CD4-positive, CD25-positive, alpha-beta regulatory T cell (primary cell): ENCODE measurements around the gene PLLP. TPM values are rescaled to one million over a fixed set of nuclear protein-coding genes. Genes with fewer than 3 reads are reported as not detected.

Source experiments
- ATAC-seq, 2 donors: fragments of 150-1000 bp; cut with Tn5 transposase; one replicate each; pipeline ENCODE4 v1.10.0; 2021; ENCODE audit warnings: low read depth in 2 of 2, moderate number of reproducible peaks in 2 of 2, moderate library complexity in 1 of 2
- DNase-seq, 3 donors: peaks; one replicate each; pipeline versions ENCODE4 v3.0.0 to v3.0.0-alpha.2; 2012 to 2022; ENCODE audit warnings: mixed read lengths in 1 of 3
- H3K27ac ChIP-seq: one replicate; pipeline ENCODE4 v1.7.0; 2013; ENCODE audit warnings: mild to moderate bottlenecking, low read length; ENCODE audit not compliant: insufficient read depth, poor library complexity, severe bottlenecking
- H3K27me3 ChIP-seq: one replicate; pipeline ENCODE4 v1.7.0; 2013; ENCODE audit warnings: low read length; ENCODE audit not compliant: control insufficient read depth, insufficient read depth
- H3K36me3 ChIP-seq: one replicate; pipeline ENCODE4 v1.7.0; 2013; ENCODE audit warnings: mild to moderate bottlenecking, low read length, moderate library complexity; ENCODE audit not compliant: control insufficient read depth, insufficient read depth
- H3K4me1 ChIP-seq: 2 replicates; pipeline ENCODE4 v1.7.0; 2013; ENCODE audit warnings: mild to moderate bottlenecking, low read length; ENCODE audit not compliant: insufficient read depth, control insufficient read depth, poor library complexity, severe bottlenecking
- H3K4me3 ChIP-seq: one replicate; pipeline ENCODE4 v1.7.0; 2013; ENCODE audit warnings: low read depth, mild to moderate bottlenecking, low read length, moderate library complexity
- H3K9me3 ChIP-seq, 2 experiments: 1 replicate in 1 of 2; 2 replicates in 1 of 2; pipeline ENCODE4 v1.7.0; 2013; ENCODE audit warnings: low read length in 2 of 2, mild to moderate bottlenecking in 1 of 2, moderate library complexity in 1 of 2; ENCODE audit not compliant: control insufficient read depth in 2 of 2
- H3K27ac Mint-ChIP-seq, 3 donors: one replicate each; pipeline ENCODE4 v1.8.0; 2020 to 2022; ENCODE audit warnings: mild to moderate bottlenecking in 3 of 3, mixed read lengths in 3 of 3, moderate library complexity in 2 of 3
- H3K27me3 Mint-ChIP-seq: one replicate; pipeline ENCODE4 v1.8.0; 2022; ENCODE audit warnings: mild to moderate bottlenecking, mixed read lengths
- H3K36me3 Mint-ChIP-seq: one replicate; pipeline ENCODE4 v1.8.0; 2020; ENCODE audit warnings: mixed read lengths
- H3K4me1 Mint-ChIP-seq, 4 donors: one replicate each; pipeline ENCODE4 v1.8.0; 2020 to 2022; ENCODE audit warnings: mixed read lengths in 4 of 4, mild to moderate bottlenecking in 1 of 4
- H3K4me3 Mint-ChIP-seq, 4 donors: one replicate each; pipeline ENCODE4 v1.8.0; 2020 to 2022; ENCODE audit warnings: mild to moderate bottlenecking in 4 of 4, mixed read lengths in 4 of 4, moderate library complexity in 3 of 4
- H3K9me3 Mint-ChIP-seq, 7 donors: one replicate each; pipeline ENCODE4 v1.8.0; 2020 to 2022; ENCODE audit warnings: mixed read lengths in 7 of 7, mild to moderate bottlenecking in 3 of 7, moderate library complexity in 2 of 7
- polyA plus RNA-seq, 4 donors: library from polyadenylated mRNA; unstranded; fragments of 300-500 nt; fragmentation: Illumina TruSeq; gene quantifications; one replicate each; pipeline ENCODE4 v1.2.3, GENCODE V29; 2021
- total RNA-seq: library from RNA; stranded (reverse); gene quantifications from one replicate; pipeline ENCODE4 v1.2.3, GENCODE V29; 2022

Gene PLLP
- total and polyA plus RNA-seq, 5 donors from 2014 or later = 0.46 to 1.3 (median 0.82) TPM; not detected in 1

- Histone ChIP-seq H3K4me1 (no peaks in the 10 kb centered on the region), H3K27me3 (peaks cover under 1% of the 10 kb centered on the region), H3K36me3 (no peaks in the 10 kb centered on the region), H3K27ac (no peak overlapping the region), H3K4me3 (no peak overlapping the region), H3K9me3 (no peaks in the 10 kb centered on the region)
- no peaks in the 10 kb centered on the region for H3K9me3 Mint-ChIP-seq
- H3K4me1 Mint-ChIP-seq = peaks cover 0 to 7% (median 5%) of the 10 kb centered on the region in 4 donors
- no peak overlapping the region for H3K4me3 Mint-ChIP-seq
- ATAC-seq = no peak
- DNase-seq = no peak
- H3K36me3 Mint-ChIP-seq = no peaks in the 10 kb centered on the region
- no peaks in the 10 kb centered on the region for H3K27me3 Mint-ChIP-seq
- H3K27ac Mint-ChIP-seq = no peak overlapping the region
These were observed 33.9 kb upstream of the PLLP start for GRCh38 chr16:57318240-57318970.

GRCh38 chr16:57316390-57317017 is 32.0 kb upstream of the PLLP start:
- Mint-ChIP-seq H3K27me3 (no peaks in the 10 kb centered on the region), H3K36me3 (no peaks in the 10 kb centered on the region), H3K27ac (peak overlapping the region in 1 of 3 donors; percentile 50), H3K4me1 (peaks cover 0 to 7% (median 5%) of the 10 kb centered on the region in 4 donors), H3K9me3 (no peaks in the 10 kb centered on the region), H3K4me3 (no peak overlapping the region)
- Histone ChIP-seq H3K36me3 (no peaks in the 10 kb centered on the region), H3K4me1 (no peaks in the 10 kb centered on the region), H3K27ac (no peak overlapping the region), H3K4me3 (no peak overlapping the region), H3K9me3 (no peaks in the 10 kb centered on the region), H3K27me3 (peaks cover 2% of the 10 kb centered on the region)
- ATAC-seq (no peak), DNase-seq (no peak)

- Mint-ChIP-seq H3K4me1 (peaks cover 0 to 7% (median 5%) of the 10 kb centered on the region in 4 donors), H3K36me3 (no peaks in the 10 kb centered on the region), H3K4me3 (no peak overlapping the region), H3K27ac (no peak overlapping the region), H3K9me3 (no peaks in the 10 kb centered on the region), H3K27me3 (no peaks in the 10 kb centered on the region)
- Histone ChIP-seq H3K9me3 (no peaks in the 10 kb centered on the region), H3K4me1 (no peaks in the 10 kb centered on the region), H3K4me3 (no peak overlapping the region), H3K27me3 (peaks cover 2% of the 10 kb centered on the region), H3K36me3 (no peaks in the 10 kb centered on the region), H3K27ac (no peak overlapping the region)
- DNase-seq (no peak), ATAC-seq (no peak)
These were observed 30.9 kb upstream of the PLLP start for GRCh38 chr16:57315416-57315815.

DNA sequence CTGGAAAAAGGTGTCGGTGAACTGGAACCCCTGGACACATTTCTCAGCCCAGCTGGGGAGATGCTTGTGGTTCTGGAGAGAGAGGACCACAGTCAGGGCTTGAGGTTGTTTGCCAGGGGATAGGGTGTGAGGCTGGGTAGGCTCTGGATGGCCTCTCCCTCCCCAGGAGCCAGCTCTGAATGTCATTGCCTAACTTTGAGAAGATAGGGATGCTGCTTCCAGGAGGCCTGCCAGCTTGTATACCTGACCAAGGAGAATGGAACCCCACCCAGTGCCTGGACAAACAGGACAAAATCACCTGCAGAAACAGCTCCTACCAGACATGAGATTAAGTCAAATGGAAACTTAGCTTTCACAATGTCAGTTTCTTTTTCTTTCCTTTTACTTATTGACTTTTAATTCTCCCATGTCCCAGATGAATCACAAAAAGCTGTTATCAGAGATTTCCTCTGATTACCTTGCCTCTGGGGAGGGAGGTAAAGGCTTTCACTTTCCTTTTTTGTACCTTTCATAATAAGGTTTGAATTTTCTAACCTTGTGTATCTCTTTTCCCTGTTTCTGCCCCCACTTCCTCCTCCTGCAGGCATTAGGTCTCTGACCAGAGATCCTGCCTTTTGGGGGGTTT is 29.8 kb upstream of the PLLP start:
- Histone ChIP-seq H3K27ac (no peak overlapping the region), H3K9me3 (no peaks in the 10 kb centered on the region), H3K4me3 (no peak overlapping the region), H3K36me3 (no peaks in the 10 kb centered on the region), H3K4me1 (no peaks in the 10 kb centered on the region), H3K27me3 (peaks cover 2% of the 10 kb centered on the region)
- no peaks in the 10 kb centered on the region for H3K27me3 Mint-ChIP-seq
- no peaks in the 10 kb centered on the region for H3K36me3 Mint-ChIP-seq
- H3K4me1 Mint-ChIP-seq = peaks cover 0 to 7% (median 5%) of the 10 kb centered on the region in 4 donors
- peak overlapping the region in 1 of 4 donors; percentile 32 for H3K4me3 Mint-ChIP-seq
- H3K27ac Mint-ChIP-seq = peak overlapping the region; percentile 60 to 79 (median 78)
- no peaks in the 10 kb centered on the region for H3K9me3 Mint-ChIP-seq
- ATAC-seq (no peak), DNase-seq (peak in 1 of 3 donors; percentile 47)

GRCh38 chr16:57313509-57313908 is 29.0 kb upstream of the PLLP start:
- H3K27ac Mint-ChIP-seq = no peak overlapping the region
- no peaks in the 10 kb centered on the region for H3K27me3 Mint-ChIP-seq
- no peak overlapping the region for H3K4me3 Mint-ChIP-seq

GRCh38 chr16:57310801-57311200 is 26.3 kb upstream of the PLLP start:
- no peaks in the 10 kb centered on the region for H3K9me3 Mint-ChIP-seq
- no peak overlapping the region for H3K27ac ChIP-seq
- DNase-seq (no peak), ATAC-seq (no peak)
- no peak overlapping the region for H3K27ac Mint-ChIP-seq
- no peak overlapping the region for H3K4me3 Mint-ChIP-seq
- H3K27me3 Mint-ChIP-seq = no peaks in the 10 kb centered on the region
- no peak overlapping the region for H3K4me3 ChIP-seq
- H3K27me3 ChIP-seq = peaks cover 2% of the 10 kb centered on the region
- no peaks in the 10 kb centered on the region for H3K36me3 ChIP-seq
- H3K36me3 Mint-ChIP-seq = no peaks in the 10 kb centered on the region
- H3K9me3 ChIP-seq = no peaks in the 10 kb centered on the region
- no peaks in the 10 kb centered on the region for H3K4me1 ChIP-seq
- H3K4me1 Mint-ChIP-seq = peaks cover 0 to 7% (median 5%) of the 10 kb centered on the region in 4 donors

More at GRCh38 chr16:57313509-57313908, 29.0 kb upstream of the PLLP start:
- H3K4me1 ChIP-seq = no peaks in the 10 kb centered on the region
- H3K27ac ChIP-seq = no peak overlapping the region
- H3K9me3 ChIP-seq = no peaks in the 10 kb centered on the region
- no peak overlapping the region for H3K4me3 ChIP-seq
- ATAC-seq (no peak), DNase-seq (no peak)
- peaks cover 2% of the 10 kb centered on the region for H3K27me3 ChIP-seq
- no peaks in the 10 kb centered on the region for H3K36me3 Mint-ChIP-seq
- no peaks in the 10 kb centered on the region for H3K36me3 ChIP-seq
- H3K4me1 Mint-ChIP-seq = peaks cover 0 to 7% (median 5%) of the 10 kb centered on the region in 4 donors
- no peaks in the 10 kb centered on the region for H3K9me3 Mint-ChIP-seq

DNA sequence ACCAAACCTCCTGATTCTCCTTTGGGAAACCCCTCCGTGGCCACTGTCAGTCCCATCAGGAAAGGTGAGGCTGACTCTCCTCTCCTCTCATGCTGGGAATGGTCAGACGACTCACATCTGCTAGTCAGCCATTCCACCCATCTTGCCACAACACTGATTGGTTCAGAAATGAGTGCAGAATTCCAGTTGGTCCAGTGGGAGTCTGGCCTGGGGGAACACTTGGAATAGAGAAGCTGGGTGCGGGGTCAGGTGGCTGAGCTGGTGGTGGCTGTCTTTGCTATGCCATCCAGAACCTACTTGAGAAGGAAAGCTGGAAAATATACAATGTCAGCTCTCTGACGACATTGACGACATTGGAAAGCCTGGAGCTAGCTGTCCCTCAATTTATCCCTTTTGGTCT is 23.6 kb upstream of the PLLP start:
- H3K36me3 Mint-ChIP-seq = no peaks in the 10 kb centered on the region
- no peaks in the 10 kb centered on the region for H3K9me3 Mint-ChIP-seq
- Histone ChIP-seq H3K27me3 (no peaks in the 10 kb centered on the region), H3K36me3 (no peaks in the 10 kb centered on the region), H3K27ac (no peak overlapping the region), H3K4me3 (no peak overlapping the region), H3K4me1 (peaks cover 4% of the 10 kb centered on the region), H3K9me3 (no peaks in the 10 kb centered on the region)
- H3K27me3 Mint-ChIP-seq = no peaks in the 10 kb centered on the region
- H3K4me1 Mint-ChIP-seq = peaks cover 0 to 3% (median 0%) of the 10 kb centered on the region in 4 donors
- ATAC-seq (no peak), DNase-seq (no peak)
- H3K27ac Mint-ChIP-seq = peak overlapping the region in 1 of 3 donors; percentile 67
- H3K4me3 Mint-ChIP-seq = no peak overlapping the region
